Testis (tissue), 3 donors: ENCODE measurements around the gene BSCL2. TPM values are rescaled to one million over a fixed set of nuclear protein-coding genes. Genes with fewer than 3 reads are reported as not detected.
"Not testable (repeated sequence)": the region's sequence is repeated elsewhere in the genome, so short reads cannot be mapped to it uniquely, and the experiment has no call there.

Experiments used
- DNase-seq: peaks from one replicate; pipeline ENCODE4 v3.0.0-alpha.2; 2019
- H3K27ac ChIP-seq, 2 donors: fragments of 200-600 bp; sonication (generic); one replicate each; pipeline ENCODE4 v1.5.1; 2019
- H3K27me3 ChIP-seq: fragments of 200-600 bp; sonication (generic); one replicate; pipeline ENCODE4 v1.5.1; 2019
- H3K36me3 ChIP-seq: fragments of 200-600 bp; sonication (generic); one replicate; pipeline ENCODE4 v1.5.1; 2017; ENCODE audit warnings: low read depth; ENCODE audit errors: missing control alignments
- H3K4me1 ChIP-seq: fragments of 200-600 bp; sonication (generic); one replicate; pipeline ENCODE4 v1.5.1; 2019
- H3K4me3 ChIP-seq, 2 donors: fragments of 200-600 bp; sonication (generic); one replicate each; pipeline ENCODE4 v1.5.1; 2017 to 2019
- H3K9me3 ChIP-seq: fragments of 200-600 bp; sonication (generic); one replicate; pipeline ENCODE4 v1.5.1; 2017
- CTCF ChIP-seq, 3 experiments: fragments of 450-650 bp in 2 of 3; fragments of 200-600 bp in 1 of 3; sonication (generic) in 1 of 3; IDR thresholded peaks; one replicate each; pipeline ENCODE4 v1.5.1; 2016 to 2019; ENCODE audit warnings: antibody characterized with exemption in 3 of 3, mild to moderate bottlenecking in 2 of 3, moderate library complexity in 1 of 3
- POLR2A ChIP-seq: fragments of 450-650 bp; IDR thresholded peaks from one replicate; pipeline ENCODE4 v1.6.1; 2017; ENCODE audit warnings: antibody characterized with exemption, mild to moderate bottlenecking, moderate library complexity
- WGBS, 2 donors: methylation state at CpG; one replicate each; pipeline ENCODE4 v1.1.5; 2018; 5-methylcytosine and 5-hydroxymethylcytosine counted together
- intact Hi-C: fragments of 100-400 bp; cut with DNase I; formaldehyde crosslinking; loops from one replicate; pipeline ENCODE4 v1.15.1; 2023; ENCODE audit warnings: low total_unique reads
- polyA plus RNA-seq: library from polyadenylated mRNA; stranded (reverse); fragments of 350-450 nt; fragmentation: Illumina TruSeq; extraction: RNeasy Lipid Tissue Mini Kit (QIAGEN cat#74804); gene quantifications from one replicate; pipeline ENCODE4 v1.2.3, GENCODE V29; 2014; ENCODE audit warnings: low read depth, low replicate concordance; ENCODE audit not compliant: insufficient read depth
- total RNA-seq, 2 donors: library from RNA; depleted of rRNA; stranded (reverse); fragments of >200 nt; gene quantifications; one replicate each; pipeline ENCODE4 v1.2.3, GENCODE V29; 2016

The BSCL2 gene
- total and polyA plus RNA-seq, 3 donors from 2014 or later: 292 to 525 (median 519) TPM

GRCh38 chr11:62702246-62702645, 5.0 kb downstream of the BSCL2 start:
- intact Hi-C loops: no loop called here
- no peak for DNase-seq
- no peaks in the 10 kb centered on the region for H3K36me3 ChIP-seq
- H3K4me3 ChIP-seq: no peak overlapping the region
- 93 to 95% methylated on average over 11 of the region's 11 CpGs for WGBS, 2 donors
- peaks cover 17% of the 10 kb centered on the region for H3K4me1 ChIP-seq
- no peak overlapping the region for H3K27ac ChIP-seq
- TF ChIP-seq CTCF (IDR thresholded peaks at IDR 0.05) (no peak), POLR2A (no peak)
- no peaks in the 10 kb centered on the region for H3K9me3 ChIP-seq
- no peaks in the 10 kb centered on the region for H3K27me3 ChIP-seq

- no peaks in the 10 kb centered on the region for H3K36me3 ChIP-seq
- WGBS, 2 donors: 59% methylated on average over 14 of the region's 14 CpGs
- H3K4me1 ChIP-seq: peaks cover 9% of the 10 kb centered on the region
- H3K27ac ChIP-seq: no peak overlapping the region
- peak; percentile 90 for DNase-seq
- intact Hi-C loops: no loop called here
- no peaks in the 10 kb centered on the region for H3K27me3 ChIP-seq
- H3K9me3 ChIP-seq: no peaks in the 10 kb centered on the region
- H3K4me3 ChIP-seq: no peak overlapping the region
- TF ChIP-seq POLR2A (no peak), CTCF (IDR thresholded peaks at IDR 0.05) (peak; percentile 47 to 82 (median 48))
Measured at GRCh38 chr11:62694455-62695167, 12.6 kb downstream of the BSCL2 start.

GRCh38 chr11:62693624-62694023, 13.6 kb downstream of the BSCL2 start:
- intact Hi-C loops, H3K36me3 ChIP-seq: not testable (repeated sequence)

GRCh38 chr11:62689421-62690183, 17.6 kb downstream of the BSCL2 start, which contains the start of gene LRRN4CL:
Gene LRRN4CL, minus strand, starts transcription at chr11:62689530. Its CDS starts 1,022 bp downstream, at chr11:62688508.
- 35 to 45% methylated on average over 11 of the region's 11 CpGs for WGBS, 2 donors
- Histone ChIP-seq H3K4me3 (peak within 1 kb of the TSS; percentile 17 to 34), H3K27ac (peak within 1 kb of the TSS; percentile 44 to 63), H3K9me3 (no peaks in the 10 kb centered on the region), H3K36me3 (no peaks in the 10 kb centered on the region), H3K4me1 (peaks cover 19% of the 10 kb centered on the region), H3K27me3 (no peaks in the 10 kb centered on the region)
- peak; percentile 75 for DNase-seq
- intact Hi-C loops: no loop called here
- TF ChIP-seq POLR2A: no peak
- no peak for TF ChIP-seq CTCF (IDR thresholded peaks at IDR 0.05)

More at GRCh38 chr11:62693624-62694023, 13.6 kb downstream of the BSCL2 start:
- H3K27me3 ChIP-seq, DNase-seq, H3K27ac ChIP-seq, H3K4me3 ChIP-seq, H3K9me3 ChIP-seq: not testable (repeated sequence)
- 72 to 78% methylated on average over 4 of the region's 4 CpGs for WGBS, 2 donors
- H3K4me1 ChIP-seq: peaks cover 14% of the 10 kb centered on the region

- intact Hi-C loops: no loop called here
- Histone ChIP-seq H3K27me3 (no peaks in the 10 kb centered on the region), H3K4me1 (peaks cover 19% of the 10 kb centered on the region), H3K4me3 (peak overlapping the region; percentile 17 to 34), H3K36me3 (no peaks in the 10 kb centered on the region), H3K9me3 (no peaks in the 10 kb centered on the region), H3K27ac (peak overlapping the region; percentile 44 to 61)
- TF ChIP-seq POLR2A: no peak
- TF ChIP-seq CTCF (IDR thresholded peaks at IDR 0.05): no peak
- WGBS, 2 donors: 25 to 28% methylated on average over 1 of the region's 1 CpG
- no peak for DNase-seq
Measured at GRCh38 chr11:62688491-62688890, 18.7 kb downstream of the BSCL2 start.
